Loucy (cell line): Measurements from ENCODE around the gene EEF1AKMT1.

Experiments
- H2AFZ ChIP-seq: fragments of 200-600 bp; sonication (generic); 2 replicates; pipeline ENCODE4 v1.6.0; 2016; ENCODE audit warnings: antibody characterized with exemption, mild to moderate bottlenecking, low read length, moderate library complexity
- H3F3A ChIP-seq: fragments of 200-600 bp; 2 replicates; pipeline ENCODE4 v1.6.0; 2016; ENCODE audit warnings: antibody characterized with exemption, low read depth, mild to moderate bottlenecking
- H3K27me3 ChIP-seq: fragments of 200-600 bp; sonication (generic); 2 replicates; pipeline ENCODE4 v1.6.1; 2014; ENCODE audit warnings: low read length, mild to moderate bottlenecking; ENCODE audit not compliant: insufficient read depth, poor library complexity, severe bottlenecking
- H3K36me3 ChIP-seq: fragments of 200-600 bp; sonication (generic); 2 replicates; pipeline ENCODE4 v1.6.1; 2016; ENCODE audit warnings: low read length; ENCODE audit not compliant: insufficient read depth
- H3K4me1 ChIP-seq: fragments of 200-600 bp; sonication (generic); 2 replicates; pipeline ENCODE4 v1.5.1; 2014; ENCODE audit warnings: low read length, mild to moderate bottlenecking; ENCODE audit not compliant: insufficient read depth, poor library complexity, severe bottlenecking
- H3K4me2 ChIP-seq: fragments of 200-600 bp; sonication (generic); 2 replicates; pipeline ENCODE4 v1.6.0; 2014; ENCODE audit warnings: antibody characterized with exemption, low read length, low read depth, mild to moderate bottlenecking; ENCODE audit not compliant: poor library complexity, severe bottlenecking
- H3K4me3 ChIP-seq: fragments of 200-600 bp; sonication (generic); 2 replicates; pipeline ENCODE4 v1.5.1; 2014; ENCODE audit warnings: low read length, mild to moderate bottlenecking, mixed read lengths; ENCODE audit not compliant: poor library complexity, severe bottlenecking
- H3K79me2 ChIP-seq: fragments of 200-600 bp; sonication (generic); 2 replicates; pipeline ENCODE4 v1.6.1; 2014; ENCODE audit warnings: low read length; ENCODE audit not compliant: insufficient read depth
- H3K9ac ChIP-seq: fragments of 200-600 bp; sonication (generic); 2 replicates; pipeline ENCODE4 v1.6.0; 2014; ENCODE audit warnings: mild to moderate bottlenecking, low read depth, low read length, moderate library complexity; ENCODE audit not compliant: poor library complexity, severe bottlenecking
- H3K9me2 ChIP-seq: fragments of 200-600 bp; sonication (generic); replicated peaks from 2 replicates; pipeline ENCODE4 v1.6.1; 2016; ENCODE audit warnings: low read depth, low read length, mixed read lengths
- H3K9me3 ChIP-seq: fragments of 200-600 bp; sonication (generic); 2 replicates; pipeline ENCODE4 v1.6.1; 2014; ENCODE audit warnings: mild to moderate bottlenecking, antibody characterized with exemption, low read length, low read depth; ENCODE audit not compliant: insufficient read depth
- H4K20me1 ChIP-seq: fragments of 200-600 bp; sonication (generic); 2 replicates; pipeline ENCODE4 v1.6.0; 2014; ENCODE audit warnings: antibody characterized with exemption, low read length, mild to moderate bottlenecking; ENCODE audit not compliant: insufficient read depth, poor library complexity, severe bottlenecking
- CTCF ChIP-seq: fragments of 200-600 bp; sonication (generic); conservative IDR thresholded peaks from 2 replicates; pipeline ENCODE4 v1.5.1; 2014; ENCODE audit warnings: mild to moderate bottlenecking, antibody characterized with exemption, low read length
- EZH2phosphoT487 ChIP-seq: fragments of 200-600 bp; IDR thresholded peaks from 2 replicates; pipeline ENCODE4 v1.6.1; 2018; ENCODE audit warnings: antibody characterized with exemption, mild to moderate bottlenecking, moderate library complexity, borderline replicate concordance

EEF1AKMT1 gene

DNA sequence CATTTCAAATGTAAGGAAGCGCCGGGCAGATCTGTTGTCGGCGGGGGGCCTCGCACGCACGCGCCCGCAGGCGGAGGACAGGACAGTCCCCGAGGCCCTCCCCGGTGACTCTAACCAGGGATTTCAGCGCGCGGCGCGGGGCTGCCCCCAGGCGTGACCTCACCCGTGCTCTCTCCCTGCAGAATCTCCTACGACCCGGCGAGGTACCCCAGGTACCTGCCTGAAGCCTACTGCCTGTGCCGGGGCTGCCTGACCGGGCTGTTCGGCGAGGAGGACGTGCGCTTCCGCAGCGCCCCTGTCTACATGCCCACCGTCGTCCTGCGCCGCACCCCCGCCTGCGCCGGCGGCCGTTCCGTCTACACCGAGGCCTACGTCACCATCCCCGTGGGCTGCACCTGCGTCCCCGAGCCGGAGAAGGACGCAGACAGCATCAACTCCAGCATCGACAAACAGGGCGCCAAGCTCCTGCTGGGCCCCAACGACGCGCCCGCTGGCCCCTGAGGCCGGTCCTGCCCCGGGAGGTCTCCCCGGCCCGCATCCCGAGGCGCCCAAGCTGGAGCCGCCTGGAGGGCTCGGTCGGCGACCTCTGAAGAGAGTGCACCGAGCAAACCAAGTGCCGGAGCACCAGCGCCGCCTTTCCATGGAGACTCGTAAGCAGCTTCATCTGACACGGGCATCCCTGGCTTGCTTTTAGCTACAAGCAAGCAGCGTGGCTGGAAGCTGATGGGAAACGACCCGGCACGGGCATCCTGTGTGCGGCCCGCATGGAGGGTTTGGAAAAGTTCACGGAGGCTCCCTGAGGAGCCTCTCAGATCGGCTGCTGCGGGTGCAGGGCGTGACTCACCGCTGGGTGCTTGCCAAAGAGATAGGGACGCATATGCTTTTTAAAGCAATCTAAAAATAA lies 52.1 kb downstream of the EEF1AKMT1 start:
- no peak overlapping the region for H3K4me3 ChIP-seq

DNA sequence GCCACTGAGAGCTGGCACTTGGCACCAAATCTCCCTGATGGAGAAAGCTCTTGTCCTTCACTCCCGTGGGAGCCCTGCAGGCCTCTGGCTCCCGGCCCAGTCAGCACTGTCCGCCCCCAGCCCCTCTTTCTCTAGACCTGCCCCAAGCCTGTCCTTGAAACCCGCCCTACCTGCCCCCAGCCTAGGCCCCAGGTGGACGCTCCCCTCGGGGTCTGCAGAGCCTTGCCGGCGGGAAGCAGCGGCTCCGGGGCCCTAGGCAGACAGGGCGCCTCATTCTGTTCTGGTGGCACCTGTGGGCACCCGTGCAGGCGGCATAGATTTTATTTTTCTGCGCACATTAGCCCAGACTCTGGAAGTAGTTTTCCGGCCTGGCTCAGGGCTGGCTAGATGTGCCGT lies 52.7 kb downstream of the EEF1AKMT1 start:
- Histone ChIP-seq H3K4me1 (no peaks in the 10 kb centered on the region), H3K79me2 (no peaks in the 10 kb centered on the region), H3F3A (no peaks in the 10 kb centered on the region), H3K36me3 (no peaks in the 10 kb centered on the region), H3K9me2 (no peaks in the 10 kb centered on the region), H3K9ac (no peak overlapping the region), H2AFZ (no peak overlapping the region), H3K9me3 (no peaks in the 10 kb centered on the region), H4K20me1 (no peaks in the 10 kb centered on the region), H3K4me2 (no peak overlapping the region), H3K27me3 (no peaks in the 10 kb centered on the region), H3K4me3 (no peak overlapping the region)
- no peak for TF ChIP-seq EZH2phosphoT487
- no peak for TF ChIP-seq CTCF

More for the DNA sequence above, 52.1 kb downstream of the EEF1AKMT1 start:
- H3K27me3 ChIP-seq: no peaks in the 10 kb centered on the region
- no peak overlapping the region for H2AFZ ChIP-seq
- no peaks in the 10 kb centered on the region for H3K36me3 ChIP-seq
- H3K79me2 ChIP-seq: no peaks in the 10 kb centered on the region
- H4K20me1 ChIP-seq: no peaks in the 10 kb centered on the region
- H3K4me2 ChIP-seq: no peak overlapping the region
- no peak overlapping the region for H3K9ac ChIP-seq
- TF ChIP-seq CTCF: no peak
- TF ChIP-seq EZH2phosphoT487: no peak
- no peaks in the 10 kb centered on the region for H3K4me1 ChIP-seq
- no peaks in the 10 kb centered on the region for H3F3A ChIP-seq
- H3K9me2 ChIP-seq: no peaks in the 10 kb centered on the region
- H3K9me3 ChIP-seq: no peaks in the 10 kb centered on the region

GRCh38 chr13:20720499-20720898 lies 53.3 kb downstream of the EEF1AKMT1 start:
- Histone ChIP-seq H3K4me2 (no peak overlapping the region), H3K4me1 (no peaks in the 10 kb centered on the region), H3K9me3 (no peaks in the 10 kb centered on the region), H3K9me2 (no peaks in the 10 kb centered on the region), H3K27me3 (no peaks in the 10 kb centered on the region), H3K9ac (no peak overlapping the region), H3K36me3 (no peaks in the 10 kb centered on the region), H3F3A (no peaks in the 10 kb centered on the region), H4K20me1 (no peaks in the 10 kb centered on the region), H2AFZ (no peak overlapping the region), H3K4me3 (no peak overlapping the region), H3K79me2 (no peaks in the 10 kb centered on the region)
- TF ChIP-seq EZH2phosphoT487 (no peak), CTCF (no peak)
